ENCODE measurements around the gene FAAP20.

The FAAP20 gene

DNA sequence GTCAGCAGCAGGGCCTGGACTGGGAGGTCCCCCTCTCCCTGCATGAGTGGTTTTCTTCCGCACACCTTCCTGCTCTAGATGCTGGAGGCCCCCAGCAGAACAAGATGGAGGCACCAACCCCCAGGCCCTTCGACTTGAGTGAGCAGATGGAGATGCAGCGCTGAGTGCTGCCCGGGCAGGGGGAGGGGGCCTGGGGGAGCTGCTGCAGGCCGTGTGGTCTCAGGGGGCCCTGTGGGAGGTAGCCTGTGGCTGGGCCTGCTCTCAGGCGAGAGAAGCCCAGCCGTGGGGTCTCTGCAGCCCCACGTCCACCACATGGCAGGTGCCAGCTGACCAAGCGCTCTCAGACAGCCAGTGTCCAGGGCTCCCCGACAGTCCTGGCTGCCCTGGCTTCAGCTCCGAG is 1.2 kb upstream of the FAAP20 start:
- H3K4me2 ChIP-seq (ENCODE audit: low read length), result no peak overlapping the region
- peak overlapping the region; percentile 89 for H2AFZ ChIP-seq
- H3K36me3 ChIP-seq (ENCODE audit: control insufficient read depth, insufficient read depth, low read length), result no peaks in the 10 kb centered on the region
- peaks cover 3% of the 10 kb centered on the region for H3K4me1 ChIP-seq
- TF ChIP-seq, protein P1, sequence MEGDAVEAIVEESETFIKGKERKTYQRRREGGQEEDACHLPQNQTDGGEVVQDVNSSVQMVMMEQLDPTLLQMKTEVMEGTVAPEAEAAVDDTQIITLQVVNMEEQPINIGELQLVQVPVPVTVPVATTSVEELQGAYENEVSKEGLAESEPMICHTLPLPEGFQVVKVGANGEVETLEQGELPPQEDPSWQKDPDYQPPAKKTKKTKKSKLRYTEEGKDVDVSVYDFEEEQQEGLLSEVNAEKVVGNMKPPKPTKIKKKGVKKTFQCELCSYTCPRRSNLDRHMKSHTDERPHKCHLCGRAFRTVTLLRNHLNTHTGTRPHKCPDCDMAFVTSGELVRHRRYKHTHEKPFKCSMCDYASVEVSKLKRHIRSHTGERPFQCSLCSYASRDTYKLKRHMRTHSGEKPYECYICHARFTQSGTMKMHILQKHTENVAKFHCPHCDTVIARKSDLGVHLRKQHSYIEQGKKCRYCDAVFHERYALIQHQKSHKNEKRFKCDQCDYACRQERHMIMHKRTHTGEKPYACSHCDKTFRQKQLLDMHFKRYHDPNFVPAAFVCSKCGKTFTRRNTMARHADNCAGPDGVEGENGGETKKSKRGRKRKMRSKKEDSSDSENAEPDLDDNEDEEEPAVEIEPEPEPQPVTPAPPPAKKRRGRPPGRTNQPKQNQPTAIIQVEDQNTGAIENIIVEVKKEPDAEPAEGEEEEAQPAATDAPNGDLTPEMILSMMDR (IDR thresholded peaks at IDR 0.05), result no peak
- H3K4me3 ChIP-seq (ENCODE audit: low read depth, low read length), result no peak overlapping the region
- no peak overlapping the region for H3K9ac ChIP-seq
- H3K27me3 ChIP-seq (ENCODE audit: control insufficient read depth, insufficient read depth, low read length), result no peaks in the 10 kb centered on the region
- H3K9me3 ChIP-seq (ENCODE audit: control insufficient read depth, low read length), result no peaks in the 10 kb centered on the region
- peak overlapping the region; percentile 75 for H3K27ac ChIP-seq
- no peaks in the 10 kb centered on the region for H3K79me2 ChIP-seq

DNA sequence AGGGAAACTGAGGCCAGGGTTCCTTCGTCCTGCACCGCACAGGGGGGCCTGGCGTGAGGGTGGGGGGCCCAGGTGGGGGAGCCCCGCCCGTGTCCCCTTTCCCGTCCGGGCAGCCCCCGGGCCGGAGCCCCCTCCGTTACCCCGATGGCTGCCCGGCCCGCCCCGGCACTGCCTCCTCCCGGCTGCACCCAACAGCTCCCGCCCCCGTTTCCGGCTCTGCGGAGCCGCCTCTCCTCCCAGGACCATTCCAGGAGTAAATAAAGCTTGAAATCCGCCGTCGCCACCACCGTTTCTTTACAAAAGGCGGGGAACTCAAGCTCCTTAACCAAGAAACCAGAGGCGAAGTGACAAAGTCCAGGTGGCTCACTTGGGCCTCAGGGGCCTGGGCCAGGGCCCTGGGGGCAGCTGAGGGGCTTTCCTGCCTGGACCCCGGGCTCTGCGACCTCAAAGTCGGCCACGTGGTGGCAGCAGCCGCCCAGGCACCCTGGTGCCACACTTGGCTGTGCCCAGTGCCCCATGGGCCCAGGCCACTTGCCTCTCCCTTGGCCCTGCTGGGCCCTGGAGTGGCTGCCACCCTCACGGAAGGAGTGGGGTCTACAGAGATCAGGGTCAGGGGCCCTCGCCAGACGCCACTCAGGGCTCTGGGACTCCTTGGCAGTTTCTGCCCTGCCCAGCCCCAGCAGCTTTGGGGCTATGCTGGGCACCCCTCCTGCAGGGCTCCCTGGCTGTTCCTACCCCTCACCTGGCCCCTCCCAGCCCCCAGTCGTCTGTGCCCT is 514 bp upstream of the FAAP20 start:
- Histone ChIP-seq H3K79me2 (no peaks in the 10 kb centered on the region), H3K4me1 (peaks cover 3% of the 10 kb centered on the region), H2AFZ (peak overlapping the region; percentile 89), H3K9me3 (ENCODE audit: control insufficient read depth, low read length) (no peaks in the 10 kb centered on the region), H3K27me3 (ENCODE audit: control insufficient read depth, insufficient read depth, low read length) (no peaks in the 10 kb centered on the region), H3K4me3 (ENCODE audit: low read depth, low read length) (peak overlapping the region; percentile 65), H3K4me2 (ENCODE audit: low read length) (peak overlapping the region; percentile 89), H3K36me3 (ENCODE audit: control insufficient read depth, insufficient read depth, low read length) (no peaks in the 10 kb centered on the region), H3K9ac (no peak overlapping the region), H3K27ac (peak overlapping the region; percentile 75)
- TF ChIP-seq, protein P1 (IDR thresholded peaks at IDR 0.05), result peak; percentile 76

DNA sequence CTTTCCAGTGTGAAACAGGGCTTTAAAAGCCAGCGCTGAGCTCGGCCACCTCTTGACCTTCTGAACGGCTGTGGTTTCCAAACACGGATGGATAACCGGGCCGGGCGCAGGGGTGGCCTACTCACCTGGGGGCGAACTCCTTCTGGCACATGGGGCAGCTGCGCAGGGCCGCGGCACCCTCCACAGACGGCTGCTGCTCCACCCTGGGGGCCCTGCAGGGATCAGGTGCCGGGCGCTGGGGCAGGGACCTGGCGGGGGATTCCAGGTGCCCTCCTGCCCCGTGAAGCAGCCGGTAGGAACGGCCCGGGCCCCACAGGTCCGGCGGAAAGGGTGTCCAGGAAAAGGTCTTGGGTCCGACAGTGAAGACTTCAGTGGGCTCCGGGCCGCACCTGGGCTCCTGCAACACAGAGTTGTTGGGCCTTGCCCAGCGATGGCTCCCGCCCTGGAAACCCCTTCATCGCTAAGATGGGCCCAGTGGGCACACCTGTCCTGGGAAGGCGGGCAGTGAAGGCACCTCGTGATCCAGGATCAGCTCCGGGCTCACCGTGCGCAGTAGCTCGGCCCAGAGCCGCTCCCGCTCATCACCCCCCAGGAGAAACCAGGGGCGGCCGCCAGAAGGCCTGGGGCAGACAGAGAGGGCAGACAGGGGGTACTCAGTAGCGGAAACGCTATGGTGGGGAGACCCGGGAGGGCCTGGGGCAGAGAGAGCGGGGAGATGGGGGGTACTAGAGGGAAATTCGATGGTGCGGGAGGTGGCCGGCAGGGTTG is 874 bp downstream of the FAAP20 start:
- peaks cover 3% of the 10 kb centered on the region for H3K4me1 ChIP-seq
- TF ChIP-seq, protein P1 (IDR thresholded peaks at IDR 0.05), result no peak
- H3K4me2 ChIP-seq (ENCODE audit: low read length), result peak overlapping the region; percentile 55
- no peak overlapping the region for H2AFZ ChIP-seq
- H3K4me3 ChIP-seq (ENCODE audit: low read depth, low read length), result peak overlapping the region; percentile 14
- H3K27ac ChIP-seq, result no peak overlapping the region
- no peak overlapping the region for H3K9ac ChIP-seq
- H3K36me3 ChIP-seq (ENCODE audit: control insufficient read depth, insufficient read depth, low read length), result no peaks in the 10 kb centered on the region
- H3K79me2 ChIP-seq, result no peaks in the 10 kb centered on the region
- H3K27me3 ChIP-seq (ENCODE audit: control insufficient read depth, insufficient read depth, low read length), result no peaks in the 10 kb centered on the region
- no peaks in the 10 kb centered on the region for H3K9me3 ChIP-seq (ENCODE audit: control insufficient read depth, low read length)

DNA sequence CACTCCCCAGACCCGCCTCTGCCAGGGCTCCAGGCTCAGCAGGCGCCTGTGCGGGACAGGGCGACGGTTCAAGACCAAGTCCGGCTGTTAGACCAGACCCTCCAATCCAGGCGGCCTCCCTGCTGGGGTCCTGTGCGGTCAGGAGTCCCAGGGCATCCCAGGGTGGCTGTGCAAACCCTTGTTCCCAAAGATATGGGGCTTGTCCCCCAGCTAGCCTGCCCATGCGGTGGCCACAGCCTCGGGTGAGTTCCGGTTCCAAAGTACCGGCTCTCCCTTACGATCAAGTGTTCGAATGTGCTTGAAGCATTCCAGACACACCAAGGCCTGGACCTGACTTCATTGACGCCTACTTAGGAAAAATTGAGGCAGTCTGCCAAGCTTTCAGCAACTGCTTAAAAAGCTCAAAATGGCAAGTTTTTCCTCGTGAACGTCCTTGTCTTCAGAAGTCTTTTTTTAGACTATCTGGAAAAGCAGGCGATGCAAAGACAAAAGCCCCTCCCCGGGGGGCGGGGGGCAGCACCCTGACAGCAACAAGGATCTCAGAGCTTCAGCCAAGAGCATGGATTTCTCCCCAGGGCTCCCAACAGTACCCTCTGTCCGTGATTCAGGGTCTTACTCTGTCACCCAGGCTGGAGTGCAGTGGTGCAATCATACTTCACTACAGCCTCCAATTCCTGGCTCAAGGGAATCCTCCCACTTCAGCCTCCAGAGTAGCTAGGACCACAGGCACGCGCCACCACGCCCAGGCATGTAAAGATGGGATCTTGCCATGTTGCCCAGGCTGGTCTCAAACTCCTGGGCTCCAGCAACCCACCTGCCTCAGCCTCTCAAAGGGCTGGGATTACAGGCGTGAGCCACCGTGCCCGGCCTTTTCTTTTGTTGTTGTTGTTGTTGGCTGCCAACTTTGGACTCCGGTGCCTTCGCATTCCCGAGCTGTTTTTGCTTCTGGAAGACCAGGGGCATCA is 2.3 kb downstream of the FAAP20 start:
- Histone ChIP-seq H3K9ac (no peak overlapping the region), H3K79me2 (no peaks in the 10 kb centered on the region), H3K36me3 (ENCODE audit: control insufficient read depth, insufficient read depth, low read length) (no peaks in the 10 kb centered on the region), H3K4me2 (ENCODE audit: low read length) (no peak overlapping the region), H3K9me3 (ENCODE audit: control insufficient read depth, low read length) (no peaks in the 10 kb centered on the region), H3K27me3 (ENCODE audit: control insufficient read depth, insufficient read depth, low read length) (no peaks in the 10 kb centered on the region), H2AFZ (no peak overlapping the region), H3K4me1 (peaks cover 3% of the 10 kb centered on the region), H3K27ac (no peak overlapping the region), H3K4me3 (ENCODE audit: low read depth, low read length) (no peak overlapping the region)
- TF ChIP-seq, protein P1 (IDR thresholded peaks at IDR 0.05), result no peak
